Motor neuron (in vitro differentiated cells): ENCODE measurements around the gene ZNF610. TPM values are rescaled to one million over a fixed set of nuclear protein-coding genes. Genes with fewer than 3 reads are reported as not detected.

ENCODE experiments used
- total RNA-seq, 8 experiments: library from RNA; unstranded; fragments of 300-600 nt; gene quantifications; 2 replicates each; pipeline versions ENCODE4 v1.2.3 to v1.2.4, GENCODE V29; 2022

The ZNF610 gene
- total RNA-seq, 8 experiments from 2014 or later = 1.7 to 17.3 (median 13.3) TPM

Other genes with a start within 250 kb of the ZNF610 start
- 10 to 100 TPM; 10.8 to 28.3 (median 23.0) TPM for gene ZNF841, start 240.5 kb upstream of the ZNF610 start, total RNA-seq
- gene ZNF616, start 196.3 kb upstream of the ZNF610 start, total RNA-seq = 10 to 100 TPM in 6 of 8 experiments, 1 to 10 TPM in 2; 5.9 to 17.9 (median 14.8) TPM
- 10 to 100 TPM in 4 of 8 experiments, 1 to 10 TPM in 4; 3.4 to 17.7 (median 9.4) TPM for gene ZNF836, start 164.6 kb upstream of the ZNF610 start, total RNA-seq
- 100 to 1,000 TPM; 135 to 212 (median 176) TPM for gene PPP2R1A, start 146.2 kb upstream of the ZNF610 start, total RNA-seq
- gene ZNF766, start 66.7 kb upstream of the ZNF610 start, total RNA-seq = 10 to 100 TPM; 13.5 to 30.4 (median 17.6) TPM
- gene ZNF480, start 39.1 kb upstream of the ZNF610 start, total RNA-seq = 10 to 100 TPM in 4 of 8 experiments, 1 to 10 TPM in 4; 6.7 to 17.7 (median 10.0) TPM
- 10 to 100 TPM in 7 of 8 experiments, 1 to 10 TPM in 1; 8.2 to 40.1 (median 22.4) TPM for gene ZNF880, start 33.7 kb downstream of the ZNF610 start, total RNA-seq
- 10 to 100 TPM in 7 of 8 experiments, 1 to 10 TPM in 1; 6.8 to 61.4 (median 35.1) TPM for gene ZNF528, start 61.6 kb downstream of the ZNF610 start, total RNA-seq
- under 1 TPM in 6 of 8 experiments, not detected in 2; 0.05 to 0.78 (median 0.22) TPM for gene ZNF534, start 92.9 kb downstream of the ZNF610 start, total RNA-seq
- gene ZNF578, start 117.3 kb downstream of the ZNF610 start, total RNA-seq = 1 to 10 TPM in 2 of 8 experiments, under 1 TPM in 6; 0.11 to 7.5 (median 0.47) TPM
- 10 to 100 TPM; 10.9 to 19.7 (median 14.3) TPM for gene ZNF808, start 191.4 kb downstream of the ZNF610 start, total RNA-seq
- gene ZNF701, start 234.0 kb downstream of the ZNF610 start, total RNA-seq = 10 to 100 TPM in 2 of 8 experiments, 1 to 10 TPM in 6; 6.2 to 15.0 (median 9.5) TPM